COLO668 (cell line): Measurements from ENCODE around the gene LRRC30.
"Not testable (repeated sequence)": the region's sequence is repeated elsewhere in the genome, so short reads cannot be mapped to it uniquely, and the experiment has no call there.

Source experiments
- DNase-seq: peaks from one replicate; lab custom pipeline; 2025; ENCODE audit not compliant: unreplicated experiment; lab: John Stamatoyannopoulos, UW

Gene LRRC30

GRCh38 chr18:7230626-7231349 is at the start of gene LRRC30:
LRRC30 (plus strand) TSS chr18:7231089; CDS start chr18:7231139, 50 bp downstream.
- no peak for DNase-seq

- DNase-seq: no peak
Observed at GRCh38 chr18:7185701-7186100, 45.2 kb upstream of the LRRC30 start.

- DNase-seq: no peak
Observed at GRCh38 chr18:7190547-7191156, 40.2 kb upstream of the LRRC30 start.

- no peak for DNase-seq
Observed at GRCh38 chr18:7191736-7192135, 39.2 kb upstream of the LRRC30 start.

- DNase-seq: no peak
Observed at GRCh38 chr18:7195266-7195665, 35.6 kb upstream of the LRRC30 start.

- DNase-seq: no peak
Observed at GRCh38 chr18:7196421-7196820, 34.5 kb upstream of the LRRC30 start.

- DNase-seq: no peak
Observed at GRCh38 chr18:7197854-7198253, 33.0 kb upstream of the LRRC30 start.

- DNase-seq: no peak
Observed at GRCh38 chr18:7198326-7198725, 32.6 kb upstream of the LRRC30 start.

GRCh38 chr18:7201096-7201495 is 29.8 kb upstream of the LRRC30 start:
- DNase-seq: no peak

GRCh38 chr18:7202169-7202568 is 28.7 kb upstream of the LRRC30 start:
- no peak for DNase-seq

GRCh38 chr18:7203601-7204000 is 27.3 kb upstream of the LRRC30 start:
- DNase-seq: not testable (repeated sequence)

GRCh38 chr18:7205346-7205745 is 25.5 kb upstream of the LRRC30 start:
- no peak for DNase-seq

- no peak for DNase-seq
Observed at GRCh38 chr18:7206217-7206616, 24.7 kb upstream of the LRRC30 start.

- DNase-seq: no peak
Observed at GRCh38 chr18:7207366-7207915, 23.4 kb upstream of the LRRC30 start.

- peak; percentile 48 for DNase-seq
Observed at GRCh38 chr18:7221424-7222155, 9.3 kb upstream of the LRRC30 start.

GRCh38 chr18:7224198-7224597 is 6.7 kb upstream of the LRRC30 start:
- no peak for DNase-seq

GRCh38 chr18:7232218-7232617 is 1.3 kb downstream of the LRRC30 start:
- DNase-seq: no peak

- no peak for DNase-seq
Observed at GRCh38 chr18:7233134-7233810, 2.4 kb downstream of the LRRC30 start.

GRCh38 chr18:7234091-7234490 is 3.2 kb downstream of the LRRC30 start:
- DNase-seq: no peak

GRCh38 chr18:7234956-7235355 is 4.1 kb downstream of the LRRC30 start:
- no peak for DNase-seq

- no peak for DNase-seq
Observed at GRCh38 chr18:7236072-7236471, 5.2 kb downstream of the LRRC30 start.
